Naive thymus-derived CD4-positive, alpha-beta T cell (primary cell): ENCODE measurements around the gene C13orf42. TPM values are rescaled to one million over a fixed set of nuclear protein-coding genes. Genes with fewer than 3 reads are reported as not detected.

ENCODE experiments used
- ATAC-seq: fragments of 150-1000 bp; cut with Tn5 transposase; 2 replicates; pipeline ENCODE4 v1.10.0; 2021; ENCODE audit warnings: mild to moderate bottlenecking, moderate library complexity
- CTCF ChIA-PET: fragments of 350-600 bp; sonication (Branson Sonifier 250); formaldehyde crosslinking; loops from one replicate; lab custom pipeline; 2021; ENCODE audit warnings: antibody characterized with exemption; lab: Charles Lee
- POLR2A ChIA-PET: fragments of 350-600 bp; sonication (Branson Sonifier 250); formaldehyde crosslinking; loops from one replicate; lab custom pipeline; 2021; ENCODE audit warnings: antibody characterized with exemption, inconsistent platforms; lab: Charles Lee
- DNase-seq, 9 donors: peaks; one replicate each; pipeline versions ENCODE4 v3.0.0 to v3.0.0-alpha.2; 2020 to 2022; ENCODE audit warnings: mixed read lengths in 1 of 9
- H3K27ac ChIP-seq: one replicate; pipeline ENCODE4 v1.7.0; 2013; ENCODE audit warnings: mild to moderate bottlenecking, low read depth, low read length, moderate library complexity
- H3K27me3 ChIP-seq, 2 donors: one replicate each; pipeline ENCODE4 v1.7.0; 2013; ENCODE audit warnings: low read length in 2 of 2, mild to moderate bottlenecking in 2 of 2, moderate library complexity in 2 of 2; ENCODE audit not compliant: control insufficient read depth in 2 of 2, insufficient read depth in 2 of 2
- H3K36me3 ChIP-seq, 3 experiments: 1 replicate in 2 of 3; 2 replicates in 1 of 3; pipeline ENCODE4 v1.7.0; 2013; ENCODE audit warnings: low read length in 3 of 3, mild to moderate bottlenecking in 3 of 3, moderate library complexity in 1 of 3; ENCODE audit not compliant: insufficient read depth in 3 of 3, control insufficient read depth in 2 of 3
- H3K4me1 ChIP-seq, 2 donors: one replicate each; pipeline ENCODE4 v1.7.0; 2013; ENCODE audit warnings: low read length in 2 of 2, mild to moderate bottlenecking in 2 of 2, moderate library complexity in 1 of 2; ENCODE audit not compliant: control insufficient read depth in 2 of 2, insufficient read depth in 2 of 2
- H3K4me3 ChIP-seq: 2 replicates; pipeline ENCODE4 v1.7.0; 2013; ENCODE audit warnings: mild to moderate bottlenecking, low read length
- H3K9me3 ChIP-seq, 3 experiments: 1 replicate in 2 of 3; 2 replicates in 1 of 3; pipeline ENCODE4 v1.7.0; 2013; ENCODE audit warnings: low read length in 3 of 3; ENCODE audit not compliant: control insufficient read depth in 2 of 3
- H3K27ac Mint-ChIP-seq, 9 donors: one replicate each; pipeline ENCODE4 v1.8.0; 2020 to 2022; ENCODE audit warnings: mixed read lengths in 9 of 9, mild to moderate bottlenecking in 8 of 9, moderate library complexity in 5 of 9, inconsistent platforms in 2 of 9
- H3K27me3 Mint-ChIP-seq, 5 donors: one replicate each; pipeline ENCODE4 v1.8.0; 2021 to 2022; ENCODE audit warnings: mixed read lengths in 5 of 5, mild to moderate bottlenecking in 1 of 5
- H3K36me3 Mint-ChIP-seq, 5 donors: one replicate each; pipeline ENCODE4 v1.8.0; 2020 to 2022; ENCODE audit warnings: mixed read lengths in 5 of 5, mild to moderate bottlenecking in 3 of 5, inconsistent platforms in 1 of 5
- H3K4me1 Mint-ChIP-seq, 7 donors: one replicate each; pipeline ENCODE4 v1.8.0; 2020 to 2022; ENCODE audit warnings: mixed read lengths in 7 of 7, mild to moderate bottlenecking in 3 of 7, inconsistent platforms in 1 of 7
- H3K4me3 Mint-ChIP-seq, 10 donors: one replicate each; pipeline ENCODE4 v1.8.0; 2020 to 2022; ENCODE audit warnings: mild to moderate bottlenecking in 10 of 10, mixed read lengths in 10 of 10, moderate library complexity in 6 of 10, inconsistent platforms in 2 of 10
- H3K9me3 Mint-ChIP-seq, 11 donors: one replicate each; pipeline ENCODE4 v1.8.0; 2020 to 2022; ENCODE audit warnings: mixed read lengths in 11 of 11, mild to moderate bottlenecking in 4 of 11, inconsistent platforms in 1 of 11, moderate library complexity in 1 of 11
- intact Hi-C, 2 donors: fragments of 100-400 bp; cut with micrococcal nuclease; formaldehyde crosslinking; loops; one replicate each; pipeline ENCODE4 v1.15.1; 2023
- polyA plus RNA-seq, 2 donors: library from polyadenylated mRNA; unstranded; fragments of 300-500 nt; fragmentation: Illumina TruSeq; gene quantifications; one replicate each; pipeline ENCODE4 v1.2.3, GENCODE V29; 2021
- total RNA-seq, 6 experiments: library from RNA in 5 of 6; stranded (reverse) in 5 of 6; gene quantifications; 1 replicate in 5 of 6; 2 replicates in 1 of 6; pipeline ENCODE4 v1.2.3 and lab custom pipeline; 2021 to 2026

C13orf42 gene
- total and polyA plus RNA-seq, 7 experiments from 2014 or later, result not detected

DNA sequence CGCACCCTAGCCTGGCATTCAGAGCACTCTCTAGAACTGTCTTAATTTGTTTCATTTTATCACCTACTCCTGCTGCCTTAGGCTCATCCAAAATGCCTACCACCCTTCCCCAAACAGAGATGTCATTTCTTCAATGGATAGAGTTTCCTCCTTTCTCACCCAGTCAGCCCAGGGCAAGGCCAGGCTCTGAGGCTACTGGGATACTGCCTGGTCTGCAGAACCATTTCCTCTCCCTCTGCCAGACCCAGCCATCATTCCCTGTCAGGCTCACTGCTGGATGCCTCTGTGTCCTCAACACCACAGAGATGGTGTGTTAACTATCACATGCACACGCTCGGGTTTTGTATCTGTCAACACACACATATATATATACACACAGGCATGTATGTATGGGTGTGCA lies 47.2 kb downstream of the C13orf42 start:
- no peaks in the 10 kb centered on the region for H3K27me3 ChIP-seq
- peaks cover 15 to 33% (median 25%) of the 10 kb centered on the region in 5 donors for H3K27me3 Mint-ChIP-seq
- H3K4me3 ChIP-seq, result no peak overlapping the region
- H3K27ac ChIP-seq, result no peak overlapping the region
- H3K36me3 Mint-ChIP-seq, result no peaks in the 10 kb centered on the region
- no peak overlapping the region for H3K27ac Mint-ChIP-seq
- H3K9me3 ChIP-seq, result no peaks in the 10 kb centered on the region
- H3K9me3 Mint-ChIP-seq, result no peaks in the 10 kb centered on the region
- no peaks in the 10 kb centered on the region for H3K4me1 ChIP-seq
- H3K36me3 ChIP-seq, result no peaks in the 10 kb centered on the region
- peaks cover 0 to 20% (median 0%) of the 10 kb centered on the region in 7 donors for H3K4me1 Mint-ChIP-seq
- no peak for ATAC-seq
- H3K4me3 Mint-ChIP-seq, result no peak overlapping the region
- CTCF ChIA-PET, result no interaction called here
- no peak for DNase-seq
- intact Hi-C loops, result no loop called here
- POLR2A ChIA-PET, result no interaction called here

DNA sequence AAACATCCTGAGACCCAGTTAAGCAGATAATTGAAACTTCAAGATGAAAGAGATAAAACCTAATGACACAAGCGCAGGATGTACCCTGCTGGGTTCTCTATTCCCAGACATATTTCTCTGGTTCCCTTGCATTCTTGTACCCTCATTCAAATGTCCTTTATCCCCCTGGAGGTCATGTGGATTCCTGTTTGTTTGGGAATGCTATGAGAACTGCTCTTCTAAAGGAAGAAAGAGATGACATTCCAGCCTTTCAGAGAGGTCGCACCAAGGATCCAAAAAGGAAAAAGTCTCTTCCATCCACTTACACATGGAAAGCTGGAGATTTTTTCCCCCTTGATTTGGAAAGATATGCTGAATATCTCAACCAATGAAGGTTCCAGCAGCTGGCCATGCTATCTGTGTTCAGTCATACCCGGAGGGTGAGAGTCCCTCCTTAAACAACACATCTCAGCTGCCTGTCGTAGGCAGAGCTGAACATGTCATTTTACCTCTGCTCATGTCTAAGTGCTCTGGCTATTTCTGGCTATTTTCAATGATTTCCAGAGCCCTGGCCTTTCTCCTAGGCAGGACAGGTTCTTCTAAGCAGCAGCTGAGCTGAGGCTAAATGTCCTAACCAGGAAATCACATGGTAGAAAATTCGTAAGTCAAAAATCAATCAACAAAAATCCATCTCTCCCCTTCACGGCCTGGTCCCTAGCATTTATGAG lies 52.5 kb downstream of the C13orf42 start:
- Mint-ChIP-seq H3K4me1 (peaks cover 0 to 3% (median 0%) of the 10 kb centered on the region in 7 donors), H3K27ac (no peak overlapping the region), H3K27me3 (peaks cover 0 to 12% (median under 1%) of the 10 kb centered on the region in 5 donors), H3K36me3 (no peaks in the 10 kb centered on the region), H3K9me3 (no peaks in the 10 kb centered on the region), H3K4me3 (no peak overlapping the region)
- Histone ChIP-seq H3K27me3 (no peaks in the 10 kb centered on the region), H3K4me3 (no peak overlapping the region), H3K9me3 (no peaks in the 10 kb centered on the region), H3K36me3 (no peaks in the 10 kb centered on the region), H3K27ac (no peak overlapping the region), H3K4me1 (no peaks in the 10 kb centered on the region)
- ChIA-PET POLR2A (no interaction called here), CTCF (interaction anchor here (1.3 kb wide), 1 partner anchor 10 kb away, joined by 6 read pairs; no protein-coding TSS in a partner anchor)
- intact Hi-C loops, result no loop called here
- DNase-seq (no peak), ATAC-seq (no peak)

DNA sequence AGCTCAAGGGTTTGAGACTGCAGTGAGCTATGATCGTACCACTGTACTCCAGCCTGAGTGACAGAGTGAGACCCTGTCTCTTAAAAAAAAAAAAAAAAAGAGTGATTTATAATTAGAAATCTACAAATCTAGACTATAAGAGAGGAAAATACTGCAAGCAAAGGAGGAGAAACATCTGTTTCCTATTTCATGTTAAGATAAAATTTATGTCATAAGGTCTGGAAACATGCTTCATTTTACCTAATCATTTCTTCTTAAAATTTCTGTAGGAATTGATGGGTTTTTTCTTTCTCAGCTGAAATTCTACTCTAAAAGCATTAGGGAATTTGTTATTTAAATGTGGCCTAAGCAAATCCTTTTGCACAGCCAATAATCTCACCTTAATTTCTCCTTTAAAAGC lies 53.2 kb downstream of the C13orf42 start:
- Histone ChIP-seq H3K4me3 (no peak overlapping the region), H3K9me3 (no peaks in the 10 kb centered on the region), H3K27me3 (no peaks in the 10 kb centered on the region), H3K27ac (no peak overlapping the region), H3K36me3 (no peaks in the 10 kb centered on the region), H3K4me1 (no peaks in the 10 kb centered on the region)
- H3K9me3 Mint-ChIP-seq, result no peaks in the 10 kb centered on the region
- DNase-seq (no peak), ATAC-seq (no peak)
- H3K4me3 Mint-ChIP-seq, result no peak overlapping the region
- H3K27me3 Mint-ChIP-seq, result peaks cover 0 to 7% (median 0%) of the 10 kb centered on the region in 5 donors
- CTCF ChIA-PET, result interaction anchor here (0.6 to 1.3 kb wide), 2 partner anchors 11 to 217 kb away, joined by 4 to 6 read pairs; no protein-coding TSS in a partner anchor
- POLR2A ChIA-PET, result no interaction called here
- peaks cover 0 to 3% (median 0%) of the 10 kb centered on the region in 7 donors for H3K4me1 Mint-ChIP-seq
- no peak overlapping the region for H3K27ac Mint-ChIP-seq
- intact Hi-C loops, result no loop called here
- no peaks in the 10 kb centered on the region for H3K36me3 Mint-ChIP-seq

DNA sequence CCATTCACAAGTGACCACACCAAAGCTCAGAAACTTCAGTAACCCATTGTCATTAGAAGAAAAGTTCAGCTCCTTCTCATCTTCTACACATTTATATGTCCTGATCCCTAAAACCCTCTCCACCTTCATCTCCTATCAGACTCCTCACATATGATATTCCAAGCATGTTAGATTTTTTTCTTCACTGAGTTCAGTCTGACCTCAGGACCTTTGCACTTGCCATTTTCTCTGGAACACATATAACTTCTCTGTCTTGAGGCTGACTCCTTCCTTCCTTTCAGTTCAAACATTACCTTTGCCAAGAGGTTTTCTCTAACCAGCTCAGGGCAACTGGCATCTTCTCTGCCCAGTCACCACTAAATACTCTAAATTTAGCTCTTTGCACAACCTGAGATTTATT lies 54.1 kb downstream of the C13orf42 start:
- no peak overlapping the region for H3K27ac ChIP-seq
- no peaks in the 10 kb centered on the region for H3K4me1 ChIP-seq
- no peak overlapping the region for H3K4me3 ChIP-seq
- H3K4me1 Mint-ChIP-seq, result peaks cover 0 to 3% (median 0%) of the 10 kb centered on the region in 7 donors
- peaks cover 0 to 2% (median 0%) of the 10 kb centered on the region in 5 donors for H3K27me3 Mint-ChIP-seq
- H3K9me3 ChIP-seq, result no peaks in the 10 kb centered on the region
- no peaks in the 10 kb centered on the region for H3K27me3 ChIP-seq
- no peaks in the 10 kb centered on the region for H3K36me3 ChIP-seq
- intact Hi-C loops, result no loop called here
- H3K9me3 Mint-ChIP-seq, result no peaks in the 10 kb centered on the region
- no peak overlapping the region for H3K27ac Mint-ChIP-seq
- ATAC-seq (no peak), DNase-seq (no peak)
- ChIA-PET CTCF (no interaction called here), POLR2A (no interaction called here)
- no peak overlapping the region for H3K4me3 Mint-ChIP-seq
- no peaks in the 10 kb centered on the region for H3K36me3 Mint-ChIP-seq

- H3K36me3 Mint-ChIP-seq, result no peaks in the 10 kb centered on the region
- H3K36me3 ChIP-seq, result no peaks in the 10 kb centered on the region
- no peak overlapping the region for H3K27ac Mint-ChIP-seq
- DNase-seq (no peak), ATAC-seq (no peak)
- intact Hi-C loops, result no loop called here
- H3K27me3 Mint-ChIP-seq, result peaks cover 0 to 4% (median 0%) of the 10 kb centered on the region in 5 donors
- no peaks in the 10 kb centered on the region for H3K9me3 Mint-ChIP-seq
- no peaks in the 10 kb centered on the region for H3K4me1 ChIP-seq
- no peak overlapping the region for H3K27ac ChIP-seq
- no peaks in the 10 kb centered on the region for H3K27me3 ChIP-seq
- POLR2A ChIA-PET, result no interaction called here
- CTCF ChIA-PET, result no interaction called here
- no peaks in the 10 kb centered on the region for H3K4me1 Mint-ChIP-seq
- no peaks in the 10 kb centered on the region for H3K9me3 ChIP-seq
- no peak overlapping the region for H3K4me3 Mint-ChIP-seq
- H3K4me3 ChIP-seq, result no peak overlapping the region
Observed at GRCh38 chr13:51052581-51052980, 58.5 kb downstream of the C13orf42 start.

DNA sequence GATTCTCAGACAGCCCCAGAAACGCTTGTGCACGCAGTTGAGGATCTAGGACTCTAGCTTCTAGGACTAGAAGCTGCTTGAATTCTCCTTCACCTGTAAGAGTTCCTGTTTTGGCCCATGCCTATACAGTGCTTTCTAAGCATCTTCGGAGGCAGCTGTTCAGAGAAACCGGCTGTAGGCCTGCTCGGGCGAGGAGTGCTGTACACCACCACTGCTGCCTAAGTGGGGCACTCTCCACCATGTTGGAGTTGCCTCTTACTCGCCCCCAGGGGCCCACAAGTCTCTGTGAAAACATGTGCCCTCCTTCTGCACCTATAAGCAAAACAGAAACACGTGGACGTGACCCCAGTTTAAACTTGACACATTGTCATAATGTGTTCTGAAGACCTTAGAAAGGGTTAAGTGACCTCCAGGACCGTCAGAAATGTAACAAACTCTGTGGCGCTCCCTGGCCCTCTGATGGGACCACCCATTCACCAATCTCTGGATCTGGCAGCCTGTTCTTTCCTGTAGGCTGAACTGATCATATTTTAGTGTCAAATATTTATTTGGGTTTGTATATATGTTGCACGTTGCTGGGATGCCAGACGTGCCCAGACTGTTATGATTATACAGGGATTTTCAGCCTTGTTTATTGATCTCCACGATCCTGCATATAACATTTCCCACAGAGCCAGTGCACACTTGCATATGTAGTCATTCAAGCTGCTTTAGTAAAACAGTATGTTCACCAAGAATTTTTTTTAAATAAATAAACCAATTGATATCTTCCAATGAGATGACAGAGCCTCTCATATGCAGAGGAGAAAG lies 60.8 kb downstream of the C13orf42 start:
- H3K4me1 ChIP-seq, result no peaks in the 10 kb centered on the region
- ATAC-seq (no peak), DNase-seq (no peak)
- H3K9me3 ChIP-seq, result no peaks in the 10 kb centered on the region
- CTCF ChIA-PET, result no interaction called here
- intact Hi-C loops, result no loop called here
- H3K9me3 Mint-ChIP-seq, result no peaks in the 10 kb centered on the region
- H3K36me3 ChIP-seq, result no peaks in the 10 kb centered on the region
- no peak overlapping the region for H3K27ac ChIP-seq
- H3K4me1 Mint-ChIP-seq, result no peaks in the 10 kb centered on the region
- peaks cover 0 to 4% (median 0%) of the 10 kb centered on the region in 5 donors for H3K27me3 Mint-ChIP-seq
- POLR2A ChIA-PET, result no interaction called here
- H3K27ac Mint-ChIP-seq, result no peak overlapping the region
- no peaks in the 10 kb centered on the region for H3K36me3 Mint-ChIP-seq
- no peak overlapping the region for H3K4me3 ChIP-seq
- no peaks in the 10 kb centered on the region for H3K27me3 ChIP-seq
- H3K4me3 Mint-ChIP-seq, result no peak overlapping the region
